Renal cortex interstitium (tissue), 11 donors: Measurements from ENCODE around the gene GMCL2. TPM values are rescaled to one million over a fixed set of nuclear protein-coding genes. Genes with fewer than 3 reads are reported as not detected.
"Not testable (repeated sequence)": the region's sequence is repeated elsewhere in the genome, so short reads cannot be mapped to it uniquely, and the experiment has no call there.

ENCODE experiments used
- DNase-seq, 11 donors: peaks; one replicate each; pipeline ENCODE4 v3.0.0-alpha.2; 2013; ENCODE audit warnings: low read depth in 9 of 11, low spot score in 4 of 11; ENCODE audit errors: extremely low read depth in 1 of 11
- polyA plus RNA-seq, 3 donors: library from polyadenylated mRNA; unstranded; fragments of 120-200 nt; gene quantifications; one replicate each; pipeline ENCODE4 v1.2.1, GENCODE V29; 2013; ENCODE audit not compliant: insufficient read length in 3 of 3

GMCL2 gene
- polyA plus RNA-seq, 3 donors = 0.04 to 0.11 (median 0.08) TPM

- no peak for DNase-seq
These were observed 22.3 kb upstream of the GMCL2 start for GRCh38 chr5:178209334-178210072.

DNA sequence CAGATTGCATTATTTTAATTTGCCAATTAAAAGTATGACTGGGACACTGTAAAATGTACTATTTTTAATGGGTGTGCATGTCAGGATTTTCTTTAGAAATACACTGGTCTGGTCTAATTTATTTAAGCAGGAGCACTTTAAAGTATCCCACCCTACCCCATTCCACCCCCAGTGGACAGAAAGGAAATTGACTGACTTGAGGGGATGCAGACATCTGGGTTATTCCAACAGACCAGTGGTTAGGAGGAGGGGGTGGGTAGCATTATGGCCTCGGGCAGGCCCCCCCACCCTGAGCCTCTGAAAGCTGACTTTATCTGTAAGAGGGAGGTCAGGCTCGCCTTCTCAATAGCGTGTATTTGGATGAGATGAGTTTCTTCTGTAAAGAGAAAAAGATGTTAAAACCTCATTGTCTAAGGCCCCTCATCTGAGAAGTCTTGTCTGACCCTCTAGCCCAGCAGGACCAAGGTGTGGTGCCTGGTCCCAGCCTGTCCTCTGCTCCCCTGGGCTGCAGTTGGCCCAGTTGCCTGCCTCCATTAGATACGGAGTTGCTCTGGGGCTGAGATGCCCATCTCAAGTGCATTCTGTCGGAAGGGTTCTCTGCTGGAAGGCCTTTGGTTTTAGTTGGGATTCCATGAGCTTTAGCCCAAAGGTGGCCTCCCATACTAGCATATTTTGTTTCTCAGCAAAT is 21.5 kb upstream of the GMCL2 start:
- no peak for DNase-seq

GRCh38 chr5:178207917-178208280 is 20.7 kb upstream of the GMCL2 start:
- no peak for DNase-seq

DNA sequence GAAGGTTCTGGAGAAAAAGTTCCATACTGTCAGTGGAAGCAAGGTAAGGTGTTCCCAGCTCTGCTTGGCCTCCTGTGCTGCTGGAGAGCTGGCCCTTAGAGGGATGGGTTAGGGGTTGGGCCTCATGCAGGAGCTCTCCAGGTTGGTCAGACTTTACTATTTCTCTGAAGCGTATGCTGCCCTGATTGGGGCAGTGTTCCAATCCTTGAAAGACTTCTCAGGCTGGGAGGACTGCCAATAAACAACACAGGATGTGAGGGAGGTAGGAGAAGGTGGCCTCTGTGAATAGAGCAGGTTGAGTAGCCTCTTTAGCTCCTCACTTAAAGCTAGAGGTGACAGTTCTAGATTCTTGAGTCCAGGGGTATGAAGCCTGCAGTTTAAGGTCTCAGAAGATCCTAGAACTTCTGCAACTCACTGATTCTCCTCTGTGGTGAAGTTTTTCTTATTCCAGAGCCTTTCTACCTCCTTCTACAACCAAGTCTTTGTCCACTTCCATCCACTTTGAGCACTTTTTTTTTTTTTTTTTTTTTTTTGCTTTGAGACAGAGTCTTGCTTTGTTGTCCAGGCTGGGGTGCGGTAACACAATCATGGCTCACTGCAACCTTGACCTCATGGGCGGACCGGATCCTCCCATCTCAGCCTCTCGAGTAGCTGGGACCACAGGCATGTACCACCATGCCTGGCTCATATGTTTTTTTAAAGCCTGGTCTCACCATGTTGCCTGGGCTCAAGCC is 20.2 kb upstream of the GMCL2 start:
- DNase-seq = no peak

- no peak for DNase-seq
These were observed 19.3 kb upstream of the GMCL2 start for GRCh38 chr5:178206166-178207101.

- DNase-seq = no peak
These were observed 18.5 kb upstream of the GMCL2 start for GRCh38 chr5:178205749-178206047.

DNA sequence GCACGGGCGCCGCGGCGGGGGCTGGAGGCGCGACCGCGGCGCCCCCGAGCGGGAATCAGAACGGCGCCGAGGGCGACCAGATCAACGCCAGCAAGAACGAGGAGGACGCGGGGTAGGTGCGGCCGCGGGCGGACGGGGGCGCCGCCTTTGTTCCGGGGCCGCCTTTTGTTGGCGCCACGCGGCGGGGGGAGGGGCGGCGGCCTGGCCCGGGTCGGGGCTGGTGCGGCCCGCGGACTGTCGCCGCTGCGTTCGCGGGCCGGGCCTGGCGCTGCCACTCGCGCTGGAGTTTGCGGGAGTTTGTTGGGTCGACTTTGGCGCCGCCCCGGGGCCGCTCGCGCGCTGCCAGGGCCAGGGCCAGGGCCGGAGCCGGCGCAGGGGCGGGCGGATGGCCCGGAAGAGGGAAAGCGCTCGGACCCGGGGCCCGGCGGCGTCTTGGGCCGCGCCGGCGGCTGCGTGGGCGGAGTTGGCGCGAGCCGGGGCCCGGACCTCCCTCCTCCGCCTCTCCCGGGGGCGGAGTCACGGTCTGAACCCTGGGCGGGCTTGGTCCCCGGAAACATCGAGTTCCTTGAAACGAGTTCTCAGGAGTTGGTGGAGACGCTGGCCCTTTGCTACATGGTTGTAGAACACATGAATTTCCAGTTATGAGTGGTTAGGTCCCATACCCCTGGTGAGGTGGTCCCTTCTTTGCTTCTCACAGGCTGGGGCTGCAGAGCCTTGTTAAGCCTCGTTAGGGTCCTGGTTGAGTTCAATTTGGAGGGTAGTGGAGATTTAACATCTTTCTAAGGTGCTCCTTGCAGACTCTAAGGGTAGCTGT is 18.0 kb upstream of the GMCL2 start:
- DNase-seq = peak in 9 of 11 donors; percentile 50 to 68 (median 59)

GRCh38 chr5:178204182-178204934 is 17.2 kb upstream of the GMCL2 start, which contains the start of gene HNRNPAB:
TSS of gene HNRNPAB (plus strand) at chr5:178204533. CDS start at chr5:178204838, 305 bp downstream.
- peak; percentile 91 to 97 (median 95) for DNase-seq

- DNase-seq = no peak
These were observed 16.6 kb upstream of the GMCL2 start for GRCh38 chr5:178203670-178204181.

DNA sequence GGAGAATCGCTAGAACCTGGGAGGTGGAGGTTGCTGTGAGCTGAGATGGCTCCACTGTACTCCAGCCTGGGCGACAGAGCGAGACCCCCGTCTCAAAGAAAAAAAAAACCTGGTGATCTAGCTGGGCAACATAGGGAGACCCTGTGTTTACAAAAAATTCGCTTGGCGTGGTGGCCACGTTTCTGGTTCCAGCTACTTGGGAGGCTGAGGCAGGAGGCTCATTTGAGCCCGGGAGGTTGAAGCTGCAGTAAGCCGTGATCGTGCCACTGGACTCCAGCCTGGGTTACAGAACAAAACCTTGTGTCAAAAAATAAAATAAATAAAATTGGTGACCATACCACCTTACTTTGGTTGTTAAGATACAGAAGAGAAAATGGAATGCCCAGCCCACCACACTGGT is 15.4 kb upstream of the GMCL2 start:
- DNase-seq = no peak

DNA sequence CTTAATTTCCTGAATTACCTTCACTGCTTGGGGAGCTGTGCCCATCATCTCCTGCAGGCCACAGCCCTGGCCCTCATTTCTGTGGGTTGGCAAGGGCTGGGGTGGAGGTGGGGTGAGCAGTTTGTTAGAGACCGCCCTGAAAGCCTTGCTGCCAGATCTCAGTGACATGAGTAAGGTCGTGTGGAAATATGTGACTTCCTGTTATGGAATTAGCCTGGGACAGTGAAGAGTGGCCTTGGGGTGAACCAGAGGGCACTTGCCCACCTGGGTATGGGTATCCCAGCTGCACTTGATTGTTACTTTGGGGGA is 14.7 kb upstream of the GMCL2 start:
- DNase-seq = no peak

GRCh38 chr5:178201221-178201926 is 14.2 kb upstream of the GMCL2 start:
- DNase-seq = no peak

DNA sequence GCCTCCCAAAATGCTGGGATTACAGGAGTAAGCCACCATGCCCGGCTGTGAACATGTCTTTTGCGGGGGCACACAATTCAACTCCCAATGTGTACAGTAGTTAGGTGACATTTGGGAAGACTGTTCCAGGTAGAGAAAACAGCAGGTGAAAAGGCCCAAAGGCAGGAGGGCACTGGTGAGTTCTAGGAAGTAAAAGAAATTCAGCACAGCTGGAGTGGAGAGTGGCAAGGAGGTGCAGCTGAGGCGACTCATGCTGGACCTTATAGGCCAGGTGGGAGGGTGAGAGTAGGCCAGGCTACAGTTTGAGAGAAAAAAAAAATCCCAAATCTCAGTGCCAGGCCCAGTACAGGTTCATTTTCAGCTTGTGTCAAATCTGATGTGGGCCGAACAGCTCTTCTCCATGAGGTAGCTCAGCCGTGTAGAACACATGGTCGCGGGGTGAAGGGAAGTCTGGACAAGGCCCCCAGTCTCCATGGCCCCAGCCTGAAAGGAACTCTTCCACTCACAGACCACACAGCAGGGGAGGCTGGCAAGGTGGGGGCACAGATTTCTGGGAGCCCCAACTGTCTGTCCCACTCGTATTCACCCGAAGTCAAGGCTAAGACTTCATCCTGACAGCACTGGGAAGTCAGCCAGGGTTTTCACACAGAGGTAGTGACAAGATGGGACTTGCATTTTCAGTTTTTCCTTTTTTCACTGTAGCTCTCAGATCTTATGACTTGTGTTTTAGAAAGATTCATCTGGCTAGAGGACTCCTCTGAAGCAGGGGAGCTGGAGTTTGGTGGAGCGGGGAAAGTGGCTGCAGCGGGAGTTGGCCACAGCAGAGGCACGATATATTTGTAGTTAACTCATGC is 12.6 kb upstream of the GMCL2 start:
- no peak for DNase-seq

GRCh38 chr5:178198706-178199105 is 11.5 kb upstream of the GMCL2 start:
- no peak for DNase-seq

- DNase-seq = not testable (repeated sequence)
These were observed 11.0 kb upstream of the GMCL2 start for GRCh38 chr5:178198151-178198550.

GRCh38 chr5:178196986-178197385 is 9.8 kb upstream of the GMCL2 start:
- no peak for DNase-seq
